ENCODE data around the gene SFT2D1. TPM values are rescaled to one million over a fixed set of nuclear protein-coding genes. Genes with fewer than 3 reads are reported as not detected.
A peak's percentile ranks its signal among the peaks of the same experiment; 100 is the strongest.

The SFT2D1 gene
- total RNA-seq, 4 donors from 2014 or later, result 41.1 to 59.4 (median 54.8) TPM

- 1 to 2% methylated on average over 20 to 45 of the region's 74 CpGs for WGBS, 2 donors
- no peaks in the 10 kb centered on the region for H3K9me3 ChIP-seq
- no peak for TF ChIP-seq CTCF (IDR thresholded peaks at IDR 0.05)
- TF ChIP-seq EP300 (IDR thresholded peaks at IDR 0.05), result no peak
- TF ChIP-seq POLR2A (IDR thresholded peaks at IDR 0.05), result no peak
- H3K36me3 ChIP-seq, result no peaks in the 10 kb centered on the region
- no peak within 1 kb of the TSS for H3K27ac ChIP-seq
- H3K4me3 ChIP-seq, result peak within 1 kb of the TSS; percentile 19 to 53 (median 30)
- no peak for DNase-seq (ENCODE audit: low spot score in 2 of 2)
- peaks cover 0 to 23% (median 12%) of the 10 kb centered on the region in 4 donors for H3K4me1 ChIP-seq
- H3K27me3 ChIP-seq, result peaks cover 0 to 60% of the 10 kb centered on the region in 2 donors
These were observed 34.1 kb downstream of the SFT2D1 start, which contains the start of gene PRR18 for GRCh38 chr6:166308033-166308768. Gene PRR18 (minus strand): TSS chr6:166308392. CDS start chr6:166308142, 250 bp downstream.

- peaks cover 0 to 23% (median 12%) of the 10 kb centered on the region in 4 donors for H3K4me1 ChIP-seq
- peaks cover 0 to 68% of the 10 kb centered on the region in 2 donors for H3K27me3 ChIP-seq
- DNase-seq (ENCODE audit: low spot score in 2 of 2), result no peak
- H3K36me3 ChIP-seq, result no peaks in the 10 kb centered on the region
- peak overlapping the region in 3 of 4 donors; percentile 19 to 53 (median 29) for H3K4me3 ChIP-seq
- H3K9me3 ChIP-seq, result no peaks in the 10 kb centered on the region
- TF ChIP-seq POLR2A (IDR thresholded peaks at IDR 0.05), result no peak
- 6% methylated on average over 20 to 55 of the region's 115 CpGs for WGBS, 2 donors
- H3K27ac ChIP-seq, result no peak overlapping the region
These were observed 35.0 kb downstream of the SFT2D1 start for GRCh38 chr6:166307082-166308032.

- DNase-seq (ENCODE audit: low spot score in 2 of 2), result no peak
- Histone ChIP-seq H3K36me3 (no peaks in the 10 kb centered on the region), H3K4me1 (peaks cover 0 to 23% (median 12%) of the 10 kb centered on the region in 4 donors), H3K27me3 (peaks cover 0 to 74% of the 10 kb centered on the region in 2 donors), H3K9me3 (no peaks in the 10 kb centered on the region), H3K27ac (no peak overlapping the region), H3K4me3 (peak overlapping the region in 2 of 4 donors; percentile 15 to 53)
- no peak for TF ChIP-seq EP300 (IDR thresholded peaks at IDR 0.05)
- TF ChIP-seq CTCF (IDR thresholded peaks at IDR 0.05), result no peak
- TF ChIP-seq POLR2A (IDR thresholded peaks at IDR 0.05), result no peak
- 59 to 62% methylated on average over 25 to 33 of the region's 34 CpGs for WGBS, 2 donors
These were observed 35.8 kb downstream of the SFT2D1 start for GRCh38 chr6:166306378-166307081.

- WGBS, 2 donors, result 52 to 55% methylated on average over 10 of the region's 10 CpGs
- no peak for DNase-seq (ENCODE audit: low spot score in 2 of 2)
- H3K4me3 ChIP-seq, result no peak overlapping the region
- H3K27ac ChIP-seq, result no peak overlapping the region
- H3K27me3 ChIP-seq, result peaks cover 0 to 78% of the 10 kb centered on the region in 2 donors
- H3K36me3 ChIP-seq, result no peaks in the 10 kb centered on the region
- peaks cover 0 to 23% (median 12%) of the 10 kb centered on the region in 4 donors for H3K4me1 ChIP-seq
- H3K9me3 ChIP-seq, result no peaks in the 10 kb centered on the region
- no peak for TF ChIP-seq EP300 (IDR thresholded peaks at IDR 0.05)
- no peak for TF ChIP-seq POLR2A (IDR thresholded peaks at IDR 0.05)
These were observed 36.7 kb downstream of the SFT2D1 start for GRCh38 chr6:166305562-166306117.

- Histone ChIP-seq H3K9me3 (no peaks in the 10 kb centered on the region), H3K4me1 (peaks cover 0 to 23% (median 12%) of the 10 kb centered on the region in 4 donors), H3K36me3 (no peaks in the 10 kb centered on the region), H3K27me3 (peaks cover 0 to 63% of the 10 kb centered on the region in 2 donors), H3K27ac (no peak overlapping the region), H3K4me3 (no peak overlapping the region)
- TF ChIP-seq EP300 (IDR thresholded peaks at IDR 0.05) (no peak), POLR2A (IDR thresholded peaks at IDR 0.05) (no peak), CTCF (IDR thresholded peaks at IDR 0.05) (no peak)
- no peak for DNase-seq (ENCODE audit: low spot score in 2 of 2)
- 82 to 85% methylated on average over 3 of the region's 3 CpGs for WGBS, 2 donors
These were observed 38.2 kb downstream of the SFT2D1 start for GRCh38 chr6:166304106-166304505.
